ENCODE results near the gene ALK. TPM values are rescaled to one million over a fixed set of nuclear protein-coding genes. Genes with fewer than 3 reads are reported as not detected.

The ALK gene
- total RNA-seq, 1 donor from 2014 or later: 0.52 TPM

DNA sequence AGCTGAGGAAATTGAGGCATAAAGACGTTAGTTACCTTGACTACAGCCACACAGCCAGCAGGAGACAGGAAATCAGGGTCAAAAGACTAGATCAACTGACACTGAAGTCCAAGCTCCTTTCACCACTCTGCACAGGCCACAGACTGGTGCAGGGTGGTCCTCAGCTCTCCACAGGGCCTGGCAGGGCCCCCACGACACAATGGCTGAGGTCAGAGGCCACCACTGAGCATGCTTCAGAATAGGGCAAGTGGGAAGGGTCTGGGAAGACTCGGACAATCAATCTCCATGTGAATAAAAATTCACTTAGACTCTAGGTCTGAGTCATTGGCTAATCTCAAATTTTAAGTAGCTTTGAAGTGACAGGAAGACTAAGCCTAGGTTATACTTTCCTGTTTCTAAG, 201.7 kb downstream of the ALK start:
- Histone ChIP-seq H3K4me1 (ENCODE audit: control insufficient read depth in 3 of 3, insufficient read depth in 3 of 3, low read length in 3 of 3) (no peaks in the 10 kb centered on the region), H3K9ac (ENCODE audit: low read depth in 1 of 3, low read length in 3 of 3) (no peak overlapping the region), H3K36me3 (ENCODE audit: control insufficient read depth in 3 of 3, insufficient read depth in 3 of 3, low read length in 3 of 3) (no peaks in the 10 kb centered on the region), H3K27me3 (ENCODE audit: control insufficient read depth in 3 of 3, insufficient read depth in 3 of 3, low read length in 3 of 3) (no peaks in the 10 kb centered on the region), H3K9me3 (ENCODE audit: control insufficient read depth in 3 of 3, low read length in 3 of 3) (no peaks in the 10 kb centered on the region), H3K4me3 (ENCODE audit: low read length in 3 of 3) (no peak overlapping the region), H3K27ac (ENCODE audit: low read depth, low read length) (no peak overlapping the region)

DNA sequence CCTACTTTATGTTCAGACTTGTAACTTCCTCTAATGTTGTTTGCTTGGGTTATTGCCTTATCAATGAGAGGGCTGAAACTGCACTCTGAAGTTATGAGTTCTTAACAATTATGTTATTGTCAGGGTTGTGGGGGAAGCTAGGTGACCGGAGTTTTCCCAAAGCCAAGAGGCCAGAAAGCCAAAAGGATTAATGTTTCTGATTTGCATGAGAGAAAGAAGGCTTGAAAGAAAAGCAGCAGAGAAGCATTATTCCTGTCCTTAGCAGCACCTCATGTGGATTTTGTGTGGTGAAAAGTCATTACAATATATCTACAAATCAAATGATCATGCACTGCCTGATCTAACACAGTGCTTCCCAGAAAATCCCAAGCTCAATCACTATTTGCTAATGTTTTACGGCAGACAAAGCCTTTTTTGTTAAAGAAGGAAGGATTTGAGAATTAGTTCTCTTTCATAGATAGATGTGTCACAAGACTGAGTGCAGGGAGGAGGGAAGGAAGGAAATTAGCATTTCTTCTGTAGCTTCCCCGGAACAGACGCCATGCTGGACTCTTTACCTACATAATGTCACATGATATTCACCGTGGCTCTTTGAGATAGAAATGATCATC, 203.2 kb downstream of the ALK start:
- Histone ChIP-seq H3K27me3 (ENCODE audit: control insufficient read depth in 3 of 3, insufficient read depth in 3 of 3, low read length in 3 of 3) (no peaks in the 10 kb centered on the region), H3K9me3 (ENCODE audit: control insufficient read depth in 3 of 3, low read length in 3 of 3) (no peaks in the 10 kb centered on the region), H3K27ac (ENCODE audit: low read depth, low read length) (no peak overlapping the region), H3K36me3 (ENCODE audit: control insufficient read depth in 3 of 3, insufficient read depth in 3 of 3, low read length in 3 of 3) (no peaks in the 10 kb centered on the region), H3K9ac (ENCODE audit: low read depth in 1 of 3, low read length in 3 of 3) (no peak overlapping the region), H3K4me3 (ENCODE audit: low read length in 3 of 3) (no peak overlapping the region), H3K4me1 (ENCODE audit: control insufficient read depth in 3 of 3, insufficient read depth in 3 of 3, low read length in 3 of 3) (no peaks in the 10 kb centered on the region)

DNA sequence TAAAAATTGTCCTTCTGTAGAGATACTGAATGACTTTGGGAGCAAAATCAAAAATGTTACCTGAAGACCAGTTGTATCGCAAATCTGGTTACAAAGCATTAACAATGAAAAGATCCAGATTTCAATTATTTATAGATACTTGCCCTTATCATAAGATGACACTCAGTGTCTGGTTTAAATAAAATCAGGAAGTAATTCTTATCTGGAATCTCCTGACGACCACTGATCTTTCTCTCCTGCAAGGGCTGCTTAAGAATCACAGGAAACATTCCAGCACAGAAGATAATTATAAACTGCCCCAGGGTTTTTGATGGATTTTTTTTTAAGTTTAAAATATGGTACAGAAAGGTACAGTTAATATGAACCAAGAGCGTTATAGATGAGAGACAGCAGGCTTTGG, 205.7 kb downstream of the ALK start:
- Histone ChIP-seq H3K4me1 (ENCODE audit: control insufficient read depth in 3 of 3, insufficient read depth in 3 of 3, low read length in 3 of 3) (no peaks in the 10 kb centered on the region), H3K9me3 (ENCODE audit: control insufficient read depth in 3 of 3, low read length in 3 of 3) (no peaks in the 10 kb centered on the region), H3K9ac (ENCODE audit: low read depth in 1 of 3, low read length in 3 of 3) (no peak overlapping the region), H3K27ac (ENCODE audit: low read depth, low read length) (no peak overlapping the region), H3K4me3 (ENCODE audit: low read length in 3 of 3) (no peak overlapping the region), H3K27me3 (ENCODE audit: control insufficient read depth in 3 of 3, insufficient read depth in 3 of 3, low read length in 3 of 3) (no peaks in the 10 kb centered on the region), H3K36me3 (ENCODE audit: control insufficient read depth in 3 of 3, insufficient read depth in 3 of 3, low read length in 3 of 3) (no peaks in the 10 kb centered on the region)

DNA sequence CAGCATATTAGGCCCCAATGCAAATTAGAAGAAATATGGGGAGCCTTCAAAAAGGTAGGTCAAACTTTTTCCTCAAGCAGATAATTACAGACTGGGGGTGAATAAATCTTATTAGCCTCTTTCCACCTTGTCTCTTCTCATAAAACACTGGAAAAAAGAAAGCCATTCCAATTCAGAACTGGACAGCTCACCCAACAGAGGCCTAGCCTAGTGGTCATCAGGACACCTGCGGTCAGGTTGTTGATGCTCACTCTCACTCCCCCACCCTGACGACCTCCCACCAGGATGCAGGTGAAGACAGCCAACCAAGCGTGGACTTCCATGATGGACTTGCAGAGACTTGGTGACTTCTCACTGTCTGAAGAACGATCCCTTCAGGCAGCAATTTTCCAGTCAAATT, 207.1 kb downstream of the ALK start:
- H3K4me3 ChIP-seq (ENCODE audit: low read length in 3 of 3): no peak overlapping the region
- no peak overlapping the region for H3K27ac ChIP-seq (ENCODE audit: low read depth, low read length)
- no peak overlapping the region for H3K9ac ChIP-seq (ENCODE audit: low read depth in 1 of 3, low read length in 3 of 3)

GRCh38 chr2:29706171-29706720, 215.1 kb downstream of the ALK start:
- no peak overlapping the region for H3K4me3 ChIP-seq (ENCODE audit: low read length in 3 of 3)
- no peak overlapping the region for H3K27ac ChIP-seq (ENCODE audit: low read depth, low read length)
- H3K4me1 ChIP-seq (ENCODE audit: control insufficient read depth in 3 of 3, insufficient read depth in 3 of 3, low read length in 3 of 3): no peaks in the 10 kb centered on the region
- H3K9ac ChIP-seq (ENCODE audit: low read depth in 1 of 3, low read length in 3 of 3): no peak overlapping the region
- H3K9me3 ChIP-seq (ENCODE audit: control insufficient read depth in 3 of 3, low read length in 3 of 3): no peaks in the 10 kb centered on the region
- no peaks in the 10 kb centered on the region for H3K36me3 ChIP-seq (ENCODE audit: control insufficient read depth in 3 of 3, insufficient read depth in 3 of 3, low read length in 3 of 3)
- H3K27me3 ChIP-seq (ENCODE audit: control insufficient read depth in 3 of 3, insufficient read depth in 3 of 3, low read length in 3 of 3): no peaks in the 10 kb centered on the region

More for the DNA sequence above, 207.1 kb downstream of the ALK start:
- Histone ChIP-seq H3K4me1 (ENCODE audit: control insufficient read depth in 3 of 3, insufficient read depth in 3 of 3, low read length in 3 of 3) (no peaks in the 10 kb centered on the region), H3K9me3 (ENCODE audit: control insufficient read depth in 3 of 3, low read length in 3 of 3) (no peaks in the 10 kb centered on the region), H3K36me3 (ENCODE audit: control insufficient read depth in 3 of 3, insufficient read depth in 3 of 3, low read length in 3 of 3) (no peaks in the 10 kb centered on the region), H3K27me3 (ENCODE audit: control insufficient read depth in 3 of 3, insufficient read depth in 3 of 3, low read length in 3 of 3) (no peaks in the 10 kb centered on the region)

DNA sequence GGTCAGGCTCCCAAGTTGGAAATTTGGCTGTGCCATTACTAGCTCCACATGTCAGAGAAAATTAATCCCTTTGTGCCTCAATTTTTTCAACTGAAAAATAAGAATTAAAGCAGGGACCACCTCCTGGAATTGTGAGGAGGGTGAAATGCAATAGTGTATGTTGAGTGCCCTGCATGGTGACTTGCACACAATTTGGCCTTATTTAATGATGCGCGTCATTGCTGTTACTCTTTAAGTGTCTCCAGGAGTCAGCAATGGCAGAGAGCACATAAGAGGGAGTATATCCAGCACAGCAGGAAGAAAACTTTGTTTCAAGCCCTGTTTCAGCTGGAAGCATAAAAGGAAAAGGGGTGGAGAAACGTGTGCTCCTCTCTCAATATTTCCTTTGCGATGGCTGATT, 215.8 kb downstream of the ALK start:
- no peaks in the 10 kb centered on the region for H3K36me3 ChIP-seq (ENCODE audit: control insufficient read depth in 3 of 3, insufficient read depth in 3 of 3, low read length in 3 of 3)
- no peaks in the 10 kb centered on the region for H3K27me3 ChIP-seq (ENCODE audit: control insufficient read depth in 3 of 3, insufficient read depth in 3 of 3, low read length in 3 of 3)
- no peaks in the 10 kb centered on the region for H3K4me1 ChIP-seq (ENCODE audit: control insufficient read depth in 3 of 3, insufficient read depth in 3 of 3, low read length in 3 of 3)
- no peak overlapping the region for H3K4me3 ChIP-seq (ENCODE audit: low read length in 3 of 3)
- H3K9me3 ChIP-seq (ENCODE audit: control insufficient read depth in 3 of 3, low read length in 3 of 3): no peaks in the 10 kb centered on the region
- no peak overlapping the region for H3K27ac ChIP-seq (ENCODE audit: low read depth, low read length)
- no peak overlapping the region for H3K9ac ChIP-seq (ENCODE audit: low read depth in 1 of 3, low read length in 3 of 3)

GRCh38 chr2:29703336-29703735, 218.1 kb downstream of the ALK start:
- Histone ChIP-seq H3K27me3 (ENCODE audit: control insufficient read depth in 3 of 3, insufficient read depth in 3 of 3, low read length in 3 of 3) (no peaks in the 10 kb centered on the region), H3K4me3 (ENCODE audit: low read length in 3 of 3) (no peak overlapping the region), H3K36me3 (ENCODE audit: control insufficient read depth in 3 of 3, insufficient read depth in 3 of 3, low read length in 3 of 3) (no peaks in the 10 kb centered on the region), H3K9ac (ENCODE audit: low read depth in 1 of 3, low read length in 3 of 3) (no peak overlapping the region), H3K27ac (ENCODE audit: low read depth, low read length) (no peak overlapping the region), H3K9me3 (ENCODE audit: control insufficient read depth in 3 of 3, low read length in 3 of 3) (no peaks in the 10 kb centered on the region), H3K4me1 (ENCODE audit: control insufficient read depth in 3 of 3, insufficient read depth in 3 of 3, low read length in 3 of 3) (no peaks in the 10 kb centered on the region)

GRCh38 chr2:29702276-29702675, 219.1 kb downstream of the ALK start:
- Histone ChIP-seq H3K4me1 (ENCODE audit: control insufficient read depth in 3 of 3, insufficient read depth in 3 of 3, low read length in 3 of 3) (no peaks in the 10 kb centered on the region), H3K9me3 (ENCODE audit: control insufficient read depth in 3 of 3, low read length in 3 of 3) (no peaks in the 10 kb centered on the region), H3K9ac (ENCODE audit: low read depth in 1 of 3, low read length in 3 of 3) (no peak overlapping the region), H3K4me3 (ENCODE audit: low read length in 3 of 3) (no peak overlapping the region), H3K27ac (ENCODE audit: low read depth, low read length) (no peak overlapping the region), H3K27me3 (ENCODE audit: control insufficient read depth in 3 of 3, insufficient read depth in 3 of 3, low read length in 3 of 3) (no peaks in the 10 kb centered on the region), H3K36me3 (ENCODE audit: control insufficient read depth in 3 of 3, insufficient read depth in 3 of 3, low read length in 3 of 3) (no peaks in the 10 kb centered on the region)

- H3K9me3 ChIP-seq (ENCODE audit: control insufficient read depth in 3 of 3, low read length in 3 of 3): no peaks in the 10 kb centered on the region
- H3K9ac ChIP-seq (ENCODE audit: low read depth in 1 of 3, low read length in 3 of 3): no peak overlapping the region
- H3K27ac ChIP-seq (ENCODE audit: low read depth, low read length): no peak overlapping the region
- H3K27me3 ChIP-seq (ENCODE audit: control insufficient read depth in 3 of 3, insufficient read depth in 3 of 3, low read length in 3 of 3): no peaks in the 10 kb centered on the region
- H3K4me1 ChIP-seq (ENCODE audit: control insufficient read depth in 3 of 3, insufficient read depth in 3 of 3, low read length in 3 of 3): no peaks in the 10 kb centered on the region
- no peaks in the 10 kb centered on the region for H3K36me3 ChIP-seq (ENCODE audit: control insufficient read depth in 3 of 3, insufficient read depth in 3 of 3, low read length in 3 of 3)
- no peak overlapping the region for H3K4me3 ChIP-seq (ENCODE audit: low read length in 3 of 3)
Observed at GRCh38 chr2:29700560-29700959, 220.8 kb downstream of the ALK start.

DNA sequence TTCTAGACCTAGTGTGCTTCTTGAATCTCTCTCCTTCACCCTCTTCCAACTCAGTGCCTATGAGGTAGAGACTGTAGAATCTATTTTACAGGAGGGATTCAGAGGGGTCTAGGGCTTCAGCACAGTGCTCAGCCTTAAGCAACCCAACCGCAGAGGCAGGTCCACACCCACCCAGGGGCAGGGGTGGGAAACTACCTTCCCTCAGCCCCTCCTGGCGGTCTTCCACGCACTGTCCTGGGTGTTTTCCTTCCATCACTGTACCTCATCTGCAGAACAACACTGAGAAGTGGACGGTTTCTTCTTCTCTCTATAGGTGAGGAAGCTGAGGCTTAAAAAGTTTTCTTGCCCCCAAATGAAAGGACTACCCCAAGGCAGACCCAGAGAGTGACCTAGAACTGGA, 222.3 kb downstream of the ALK start:
- Histone ChIP-seq H3K4me1 (ENCODE audit: control insufficient read depth in 3 of 3, insufficient read depth in 3 of 3, low read length in 3 of 3) (no peaks in the 10 kb centered on the region), H3K9ac (ENCODE audit: low read depth in 1 of 3, low read length in 3 of 3) (no peak overlapping the region), H3K27ac (ENCODE audit: low read depth, low read length) (no peak overlapping the region), H3K9me3 (ENCODE audit: control insufficient read depth in 3 of 3, low read length in 3 of 3) (no peaks in the 10 kb centered on the region), H3K36me3 (ENCODE audit: control insufficient read depth in 3 of 3, insufficient read depth in 3 of 3, low read length in 3 of 3) (no peaks in the 10 kb centered on the region), H3K27me3 (ENCODE audit: control insufficient read depth in 3 of 3, insufficient read depth in 3 of 3, low read length in 3 of 3) (no peaks in the 10 kb centered on the region), H3K4me3 (ENCODE audit: low read length in 3 of 3) (no peak overlapping the region)

Data from skeletal muscle tissue (tissue), 4 donors.